GM13976 (cell line): Measurements from ENCODE around the gene DIAPH2.

Experiments used
- DNase-seq: peaks from one replicate; pipeline ENCODE4 v3.0.0; 2012; ENCODE audit warnings: low spot score
- in situ Hi-C: fragments of 300-500 bp; cut with MboI; formaldehyde crosslinking; loops from one replicate; pipeline ENCODE4 v1.12.0; 2022; ENCODE audit warnings: low sequenced_read_pairs, mixed read lengths, inconsistent platforms; ENCODE audit not compliant: unreplicated experiment
- TF ChIP-seq, protein P1 (sequence below): IDR thresholded peaks from 2 replicates; pipeline ENCODE4 v1.5.1; 2012; ENCODE audit warnings: borderline replicate concordance, mild to moderate bottlenecking; ENCODE audit not compliant: insufficient read depth; ENCODE audit errors: extremely low read depth, missing control alignments, control extremely low read depth

Gene DIAPH2

DNA sequence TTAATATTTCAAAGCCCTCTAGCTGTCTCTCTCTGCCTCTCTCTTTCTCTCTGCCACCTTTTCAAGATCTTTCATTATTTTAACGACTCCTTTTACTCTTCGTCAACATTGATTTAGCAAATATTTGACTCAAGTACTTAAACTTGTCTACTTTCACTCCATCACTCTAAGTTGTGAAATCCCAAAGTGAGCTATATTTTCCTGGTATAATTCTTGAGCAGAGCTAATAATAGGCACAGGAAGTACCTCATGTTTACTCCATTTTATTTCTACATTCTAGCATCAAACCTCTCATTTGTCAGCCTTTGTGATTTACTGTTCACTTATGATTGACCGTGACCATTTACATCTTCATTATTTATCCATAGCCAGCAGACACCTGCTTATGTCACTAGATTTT is 681.6 kb downstream of the DIAPH2 start:
- TF ChIP-seq, protein P1, sequence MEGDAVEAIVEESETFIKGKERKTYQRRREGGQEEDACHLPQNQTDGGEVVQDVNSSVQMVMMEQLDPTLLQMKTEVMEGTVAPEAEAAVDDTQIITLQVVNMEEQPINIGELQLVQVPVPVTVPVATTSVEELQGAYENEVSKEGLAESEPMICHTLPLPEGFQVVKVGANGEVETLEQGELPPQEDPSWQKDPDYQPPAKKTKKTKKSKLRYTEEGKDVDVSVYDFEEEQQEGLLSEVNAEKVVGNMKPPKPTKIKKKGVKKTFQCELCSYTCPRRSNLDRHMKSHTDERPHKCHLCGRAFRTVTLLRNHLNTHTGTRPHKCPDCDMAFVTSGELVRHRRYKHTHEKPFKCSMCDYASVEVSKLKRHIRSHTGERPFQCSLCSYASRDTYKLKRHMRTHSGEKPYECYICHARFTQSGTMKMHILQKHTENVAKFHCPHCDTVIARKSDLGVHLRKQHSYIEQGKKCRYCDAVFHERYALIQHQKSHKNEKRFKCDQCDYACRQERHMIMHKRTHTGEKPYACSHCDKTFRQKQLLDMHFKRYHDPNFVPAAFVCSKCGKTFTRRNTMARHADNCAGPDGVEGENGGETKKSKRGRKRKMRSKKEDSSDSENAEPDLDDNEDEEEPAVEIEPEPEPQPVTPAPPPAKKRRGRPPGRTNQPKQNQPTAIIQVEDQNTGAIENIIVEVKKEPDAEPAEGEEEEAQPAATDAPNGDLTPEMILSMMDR = no peak
- in situ Hi-C loops = no loop called here
- no peak for DNase-seq

DNA sequence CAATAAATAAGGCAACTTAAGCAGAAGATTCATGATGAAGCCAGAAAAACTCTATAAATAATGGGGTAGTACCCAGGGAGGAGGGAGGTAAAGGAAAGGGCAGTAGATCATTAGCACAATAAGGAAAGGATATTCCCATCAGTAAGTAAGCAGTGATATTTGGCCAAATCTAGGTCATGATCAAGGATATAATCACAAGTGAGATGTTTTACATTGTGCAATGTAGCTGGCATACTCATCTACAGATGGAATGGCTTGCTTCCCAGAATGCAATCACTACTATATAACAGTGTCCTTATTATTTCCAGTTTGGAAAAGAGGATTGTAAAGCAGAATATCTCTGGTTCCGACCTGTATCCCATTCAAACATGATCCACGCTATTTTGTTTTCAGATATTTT is 682.5 kb downstream of the DIAPH2 start:
- DNase-seq = no peak
- TF ChIP-seq, protein P1 = no peak
- in situ Hi-C loops = no loop called here

DNA sequence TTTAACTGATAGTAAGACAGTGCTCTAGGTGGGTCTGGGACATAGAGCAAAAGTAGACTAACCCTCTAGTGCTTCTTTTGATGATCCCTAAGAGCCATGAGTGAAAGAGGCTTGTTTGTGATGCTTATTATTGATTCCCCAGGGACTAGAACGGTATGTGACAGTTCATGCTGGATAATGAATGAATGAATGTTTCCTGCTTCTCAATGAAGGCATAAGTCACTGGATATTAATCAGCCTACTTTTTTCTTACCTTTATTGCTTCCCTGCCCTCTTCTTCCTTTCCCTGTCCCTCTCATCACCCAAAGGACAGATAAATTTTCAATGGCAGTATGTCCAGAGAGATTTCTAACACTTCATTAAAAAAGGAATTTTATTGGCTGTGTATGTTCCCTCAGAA is 685.3 kb downstream of the DIAPH2 start:
- in situ Hi-C loops = no loop called here
- DNase-seq = no peak
- TF ChIP-seq, protein P1 = no peak

DNA sequence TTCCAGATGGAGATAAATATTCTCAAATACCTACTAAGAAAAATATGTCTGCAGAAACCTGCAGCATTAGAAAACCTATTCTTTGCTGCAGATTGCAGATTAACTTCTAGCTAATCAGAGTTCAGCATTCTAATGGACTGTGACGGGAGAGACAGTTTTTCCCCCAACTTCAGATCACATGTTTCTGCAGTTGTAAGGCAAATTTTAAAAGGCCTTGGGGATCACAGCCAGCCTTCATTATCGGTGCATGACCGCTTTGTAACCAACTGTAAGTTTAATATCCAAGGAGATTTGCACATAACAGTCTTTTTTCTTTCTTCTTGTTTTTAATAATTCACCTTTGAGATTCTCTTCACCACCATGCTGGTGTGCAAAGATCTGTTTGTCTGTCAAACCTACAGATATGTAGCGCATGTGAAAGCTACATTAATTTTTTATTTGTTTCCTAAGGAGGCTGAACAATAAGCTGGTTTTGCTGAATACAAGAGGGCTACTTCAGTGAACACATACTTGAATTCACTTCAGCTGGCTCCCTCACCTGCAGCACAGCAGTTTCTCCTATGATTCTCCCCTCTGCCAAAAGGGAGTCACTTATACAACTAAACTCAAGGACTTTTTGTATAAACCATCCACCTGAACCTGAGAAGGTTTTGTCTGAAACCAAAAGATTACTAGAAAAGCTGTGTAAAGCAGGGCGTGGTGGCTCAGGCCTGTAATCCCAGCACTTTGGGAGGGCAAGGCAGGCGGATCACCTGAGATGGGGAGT is 687.5 kb downstream of the DIAPH2 start:
- in situ Hi-C loops = no loop called here
- no peak for DNase-seq
- TF ChIP-seq, protein P1 = no peak

DNA sequence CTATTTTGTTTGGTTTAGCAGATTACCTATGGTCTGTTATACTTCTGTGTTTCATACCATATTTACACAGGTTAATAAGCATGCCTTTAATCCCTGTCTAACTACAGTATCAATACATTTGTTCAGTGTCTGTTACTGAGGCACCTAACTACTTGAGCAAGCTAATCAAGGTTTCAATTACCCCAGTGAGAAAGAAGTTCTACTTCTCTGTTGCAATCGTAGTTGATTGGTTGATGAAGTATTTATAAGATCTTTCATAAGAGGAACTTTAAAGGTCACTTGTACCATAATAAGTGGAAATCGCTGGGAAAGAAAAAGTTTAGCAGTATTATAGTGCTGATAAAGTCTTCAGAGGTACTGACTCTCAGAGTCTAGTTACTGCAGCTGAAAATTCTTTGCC is 689.6 kb downstream of the DIAPH2 start:
- DNase-seq = no peak
- in situ Hi-C loops = no loop called here
- TF ChIP-seq, protein P1 = no peak

DNA sequence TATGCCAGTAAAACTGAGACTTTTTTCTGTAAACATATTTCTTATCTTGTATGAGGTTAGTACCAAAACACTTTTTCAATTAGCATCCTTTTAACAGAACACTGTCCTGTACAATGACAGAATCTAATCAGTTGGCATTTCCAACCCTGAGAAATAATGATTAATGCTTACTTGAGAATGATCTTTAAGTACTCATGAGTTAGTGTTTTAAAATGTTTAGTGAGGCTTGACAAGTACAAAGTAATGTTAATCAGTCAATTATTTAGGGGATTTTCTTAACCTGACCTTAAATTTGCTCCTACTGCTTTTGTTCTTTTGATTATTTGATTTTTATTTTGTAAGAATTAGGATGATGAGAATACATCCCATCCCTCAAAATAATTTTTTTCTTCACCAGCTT is 695.6 kb downstream of the DIAPH2 start:
- TF ChIP-seq, protein P1 = no peak
- no peak for DNase-seq
- in situ Hi-C loops = no loop called here
